Astrocyte (in vitro differentiated cells and primary cell): Measurements from ENCODE around the gene LRRC8D. TPM values are rescaled to one million over a fixed set of nuclear protein-coding genes. Genes with fewer than 3 reads are reported as not detected.

Experiments used
- DNase-seq: peaks from one replicate; pipeline ENCODE4 v3.0.0-alpha.2; 2010; ENCODE audit warnings: low read depth
- FAIRE-seq: peaks from 2 replicates; lab custom pipeline; 2011; peaks lifted over from hg19 to GRCh38; lab: Jason Lieb, UNC
- H2AFZ ChIP-seq: 2 replicates; pipeline ENCODE4 v1.6.0; 2012; ENCODE audit warnings: low read depth, low read length, inconsistent platforms
- H3K27ac ChIP-seq: 2 replicates; pipeline ENCODE4 v1.5.1; 2011; ENCODE audit warnings: low read depth, low read length, inconsistent platforms
- H3K27me3 ChIP-seq: 2 replicates; pipeline ENCODE4 v1.6.0; 2011; ENCODE audit warnings: low read length, inconsistent platforms; ENCODE audit not compliant: insufficient read depth
- H3K36me3 ChIP-seq: 2 replicates; pipeline ENCODE4 v1.5.1; 2011; ENCODE audit warnings: low read length, inconsistent platforms; ENCODE audit not compliant: insufficient read depth
- H3K4me1 ChIP-seq: 2 replicates; pipeline ENCODE4 v1.5.1; 2011; ENCODE audit warnings: low read length, inconsistent platforms; ENCODE audit not compliant: insufficient read depth
- H3K4me2 ChIP-seq: 2 replicates; pipeline ENCODE4 v1.6.0; 2012; ENCODE audit warnings: low read length, inconsistent platforms
- H3K4me3 ChIP-seq: 2 replicates; pipeline ENCODE4 v1.5.1; 2011; ENCODE audit warnings: low read depth, mild to moderate bottlenecking, low read length, inconsistent platforms; ENCODE audit not compliant: insufficient read depth
- H3K79me2 ChIP-seq: 2 replicates; pipeline ENCODE4 v1.6.0; 2012; ENCODE audit warnings: mild to moderate bottlenecking, low read length, inconsistent platforms; ENCODE audit not compliant: insufficient read depth
- H3K9ac ChIP-seq: 2 replicates; pipeline ENCODE4 v1.6.0; 2012; ENCODE audit warnings: mild to moderate bottlenecking, low read length, inconsistent platforms
- H3K9me3 ChIP-seq: 2 replicates; pipeline ENCODE4 v1.5.1; 2012; ENCODE audit warnings: low read depth, mild to moderate bottlenecking, low read length, inconsistent platforms; ENCODE audit not compliant: insufficient read depth
- H4K20me1 ChIP-seq: 2 replicates; pipeline ENCODE4 v1.6.0; 2012; ENCODE audit warnings: low read length, inconsistent platforms; ENCODE audit not compliant: insufficient read depth
- H3K27ac Mint-ChIP-seq: one replicate; pipeline ENCODE4 v1.8.0; 2021; ENCODE audit warnings: mild to moderate bottlenecking, mixed read lengths; ENCODE audit not compliant: unreplicated experiment
- H3K27me3 Mint-ChIP-seq: one replicate; pipeline ENCODE4 v1.8.0; 2021; ENCODE audit warnings: low read depth, mixed read lengths; ENCODE audit not compliant: unreplicated experiment
- H3K36me3 Mint-ChIP-seq: one replicate; pipeline ENCODE4 v1.8.0; 2021; ENCODE audit warnings: low read depth, mixed read lengths; ENCODE audit not compliant: unreplicated experiment
- H3K4me1 Mint-ChIP-seq: one replicate; pipeline ENCODE4 v1.8.0; 2021; ENCODE audit warnings: low read depth, mixed read lengths; ENCODE audit not compliant: unreplicated experiment
- H3K4me3 Mint-ChIP-seq: one replicate; pipeline ENCODE4 v1.8.0; 2021; ENCODE audit warnings: mild to moderate bottlenecking, moderate library complexity, mixed read lengths; ENCODE audit not compliant: unreplicated experiment
- H3K9me3 Mint-ChIP-seq: one replicate; pipeline ENCODE4 v1.8.0; 2021; ENCODE audit warnings: mild to moderate bottlenecking, mixed read lengths; ENCODE audit not compliant: unreplicated experiment
- CTCF ChIP-seq: IDR thresholded peaks from 2 replicates; pipeline ENCODE4 v1.5.1; 2011; ENCODE audit warnings: low read depth, mild to moderate bottlenecking, inconsistent platforms, low read length, moderate library complexity; ENCODE audit not compliant: insufficient read depth
- EZH2 ChIP-seq: IDR thresholded peaks from 2 replicates; pipeline ENCODE4 v1.6.1; 2012; ENCODE audit warnings: mild to moderate bottlenecking, low read length, inconsistent platforms; ENCODE audit not compliant: insufficient read depth
- total RNA-seq: library from RNA; stranded (reverse); gene quantifications from 2 replicates; pipeline ENCODE4 v1.2.1, GENCODE V29; 2021

The LRRC8D gene
- total RNA-seq, 1 donor from 2014 or later: 36.9 TPM

GRCh38 chr1:89810880-89811279 is 10.0 kb upstream of the LRRC8D start:
- no peak for DNase-seq
- TF ChIP-seq EZH2: no peak
- Histone ChIP-seq H3K9ac (no peak overlapping the region), H3K79me2 (no peaks in the 10 kb centered on the region), H3K4me2 (no peak overlapping the region), H4K20me1 (no peaks in the 10 kb centered on the region), H3K27me3 (no peaks in the 10 kb centered on the region), H3K4me3 (no peak overlapping the region), H3K36me3 (no peaks in the 10 kb centered on the region), H2AFZ (no peak overlapping the region), H3K27ac (no peak overlapping the region), H3K4me1 (peaks cover 10% of the 10 kb centered on the region), H3K9me3 (no peaks in the 10 kb centered on the region)
- Mint-ChIP-seq H3K4me1 (peaks cover 21% of the 10 kb centered on the region), H3K4me3 (no peak overlapping the region), H3K36me3 (no peaks in the 10 kb centered on the region), H3K27ac (no peak overlapping the region), H3K9me3 (no peaks in the 10 kb centered on the region), H3K27me3 (no peaks in the 10 kb centered on the region)
- FAIRE-seq: no peak

- Histone ChIP-seq H3K9me3 (no peaks in the 10 kb centered on the region), H3K27me3 (peaks cover 4% of the 10 kb centered on the region), H3K79me2 (no peaks in the 10 kb centered on the region), H3K9ac (no peak overlapping the region), H3K4me3 (no peak overlapping the region), H3K36me3 (no peaks in the 10 kb centered on the region), H3K4me2 (no peak overlapping the region), H2AFZ (no peak overlapping the region), H4K20me1 (no peaks in the 10 kb centered on the region), H3K27ac (no peak overlapping the region), H3K4me1 (peaks cover 10% of the 10 kb centered on the region)
- TF ChIP-seq CTCF: no peak
- no peak for TF ChIP-seq EZH2
- no peak for DNase-seq
- peaks cover 21% of the 10 kb centered on the region for H3K4me1 Mint-ChIP-seq
- no peak overlapping the region for H3K4me3 Mint-ChIP-seq
- peak overlapping the region; percentile 5 for H3K27ac Mint-ChIP-seq
- H3K36me3 Mint-ChIP-seq: no peaks in the 10 kb centered on the region
- FAIRE-seq: no peak
- no peaks in the 10 kb centered on the region for H3K9me3 Mint-ChIP-seq
- H3K27me3 Mint-ChIP-seq: no peaks in the 10 kb centered on the region
These were observed 7.8 kb upstream of the LRRC8D start for GRCh38 chr1:89812992-89813391.

GRCh38 chr1:89815040-89815439 is 5.8 kb upstream of the LRRC8D start:
- Mint-ChIP-seq H3K4me3 (no peak overlapping the region), H3K4me1 (peaks cover 9% of the 10 kb centered on the region), H3K36me3 (no peaks in the 10 kb centered on the region), H3K27me3 (no peaks in the 10 kb centered on the region), H3K9me3 (no peaks in the 10 kb centered on the region), H3K27ac (no peak overlapping the region)
- TF ChIP-seq CTCF (no peak), EZH2 (no peak)
- no peak for DNase-seq
- no peaks in the 10 kb centered on the region for H3K4me1 ChIP-seq
- H3K4me3 ChIP-seq: no peak overlapping the region
- H3K9me3 ChIP-seq: no peaks in the 10 kb centered on the region
- no peaks in the 10 kb centered on the region for H4K20me1 ChIP-seq
- no peak overlapping the region for H3K9ac ChIP-seq
- H3K27ac ChIP-seq: no peak overlapping the region
- no peak overlapping the region for H2AFZ ChIP-seq
- H3K36me3 ChIP-seq: no peaks in the 10 kb centered on the region
- no peak overlapping the region for H3K4me2 ChIP-seq
- FAIRE-seq: peak; percentile 47
- H3K27me3 ChIP-seq: peaks cover 7% of the 10 kb centered on the region
- H3K79me2 ChIP-seq: no peaks in the 10 kb centered on the region
